ENCODE measurements around the gene WIF1. TPM values are rescaled to one million over a fixed set of nuclear protein-coding genes. Genes with fewer than 3 reads are reported as not detected.

The WIF1 gene
- polyA plus RNA-seq, 4 donors, result 1.4 to 3.2 (median 2.1) TPM

- DNase-seq (ENCODE audit: low read depth in 4 of 4, low spot score in 2 of 4), result no peak
These were observed 2.4 kb upstream of the WIF1 start for GRCh38 chr12:65123435-65124063.

- DNase-seq (ENCODE audit: low read depth in 4 of 4, low spot score in 2 of 4), result no peak
These were observed 1.6 kb upstream of the WIF1 start for GRCh38 chr12:65122703-65123102.

GRCh38 chr12:65121956-65122469 is 908 bp upstream of the WIF1 start:
- DNase-seq (ENCODE audit: low read depth in 4 of 4, low spot score in 2 of 4), result no peak

- DNase-seq (ENCODE audit: low read depth in 4 of 4, low spot score in 2 of 4), result no peak
These were observed 2.0 kb downstream of the WIF1 start for GRCh38 chr12:65119063-65119462.

- DNase-seq (ENCODE audit: low read depth in 4 of 4, low spot score in 2 of 4), result no peak
These were observed 7.5 kb downstream of the WIF1 start for GRCh38 chr12:65113621-65114035.

GRCh38 chr12:65106948-65107347 is 14.2 kb downstream of the WIF1 start:
- DNase-seq (ENCODE audit: low read depth in 4 of 4, low spot score in 2 of 4), result no peak

GRCh38 chr12:65100140-65100539 is 21.0 kb downstream of the WIF1 start:
- DNase-seq (ENCODE audit: low read depth in 4 of 4, low spot score in 2 of 4), result no peak

GRCh38 chr12:65099182-65099581 is 21.9 kb downstream of the WIF1 start:
- no peak for DNase-seq (ENCODE audit: low read depth in 4 of 4, low spot score in 2 of 4)

GRCh38 chr12:65098364-65098763 is 22.7 kb downstream of the WIF1 start:
- no peak for DNase-seq (ENCODE audit: low read depth in 4 of 4, low spot score in 2 of 4)

GRCh38 chr12:65094722-65095121 is 26.4 kb downstream of the WIF1 start:
- no peak for DNase-seq (ENCODE audit: low read depth in 4 of 4, low spot score in 2 of 4)

GRCh38 chr12:65093606-65094005 is 27.5 kb downstream of the WIF1 start:
- DNase-seq (ENCODE audit: low read depth in 4 of 4, low spot score in 2 of 4), result no peak

GRCh38 chr12:65090461-65090860 is 30.6 kb downstream of the WIF1 start:
- no peak for DNase-seq (ENCODE audit: low read depth in 4 of 4, low spot score in 2 of 4)

GRCh38 chr12:65086236-65086635 is 34.9 kb downstream of the WIF1 start:
- DNase-seq (ENCODE audit: low read depth in 4 of 4, low spot score in 2 of 4), result no peak

GRCh38 chr12:65084579-65084978 is 36.5 kb downstream of the WIF1 start:
- DNase-seq (ENCODE audit: low read depth in 4 of 4, low spot score in 2 of 4), result no peak

- no peak for DNase-seq (ENCODE audit: low read depth in 4 of 4, low spot score in 2 of 4)
These were observed 37.5 kb downstream of the WIF1 start for GRCh38 chr12:65083581-65083980.

- no peak for DNase-seq (ENCODE audit: low read depth in 4 of 4, low spot score in 2 of 4)
These were observed 38.7 kb downstream of the WIF1 start for GRCh38 chr12:65082406-65082805.

GRCh38 chr12:65081496-65081895 is 39.6 kb downstream of the WIF1 start:
- DNase-seq (ENCODE audit: low read depth in 4 of 4, low spot score in 2 of 4), result no peak

- DNase-seq (ENCODE audit: low read depth in 4 of 4, low spot score in 2 of 4), result no peak
These were observed 46.2 kb downstream of the WIF1 start for GRCh38 chr12:65074932-65075331.

GRCh38 chr12:65069336-65069735 is 51.8 kb downstream of the WIF1 start:
- no peak for DNase-seq (ENCODE audit: low read depth in 4 of 4, low spot score in 2 of 4)

GRCh38 chr12:65067383-65067782 is 53.7 kb downstream of the WIF1 start:
- no peak for DNase-seq (ENCODE audit: low read depth in 4 of 4, low spot score in 2 of 4)

GRCh38 chr12:65055859-65056258 is 65.2 kb downstream of the WIF1 start:
- DNase-seq (ENCODE audit: low read depth in 4 of 4, low spot score in 2 of 4), result no peak

GRCh38 chr12:65051218-65051617 is 69.9 kb downstream of the WIF1 start:
- no peak for DNase-seq (ENCODE audit: low read depth in 4 of 4, low spot score in 2 of 4)

GRCh38 chr12:65045269-65045668 is 75.8 kb downstream of the WIF1 start:
- DNase-seq (ENCODE audit: low read depth in 4 of 4, low spot score in 2 of 4), result no peak
